ENCODE measurements around the gene SERBP1.
"Not testable (repeated sequence)": the region's sequence is repeated elsewhere in the genome, so short reads cannot be mapped to it uniquely, and the experiment has no call there.

The SERBP1 gene

DNA sequence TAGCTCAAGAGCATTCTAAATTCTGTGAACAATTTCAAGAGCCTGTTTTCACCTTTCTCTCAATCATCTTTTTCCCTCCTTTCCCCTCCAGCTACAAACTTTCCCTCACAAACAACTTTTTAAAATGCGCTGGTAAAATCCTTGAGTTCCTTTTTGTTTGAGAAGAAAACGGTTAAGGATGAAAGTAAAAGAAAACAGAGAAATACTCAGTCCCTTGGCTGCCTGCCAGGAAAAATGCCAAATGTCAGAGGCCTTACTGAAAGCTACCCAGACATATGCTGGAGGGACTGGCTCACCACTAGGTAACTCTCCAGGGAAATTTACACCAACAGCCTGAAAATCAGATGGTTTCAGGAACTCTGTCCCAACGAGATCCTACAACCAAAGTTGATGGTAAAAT lies 11.0 kb upstream of the SERBP1 start:
- DNase-seq (ENCODE audit: low read depth in 1 of 2, low spot score in 1 of 2), result no peak

DNA sequence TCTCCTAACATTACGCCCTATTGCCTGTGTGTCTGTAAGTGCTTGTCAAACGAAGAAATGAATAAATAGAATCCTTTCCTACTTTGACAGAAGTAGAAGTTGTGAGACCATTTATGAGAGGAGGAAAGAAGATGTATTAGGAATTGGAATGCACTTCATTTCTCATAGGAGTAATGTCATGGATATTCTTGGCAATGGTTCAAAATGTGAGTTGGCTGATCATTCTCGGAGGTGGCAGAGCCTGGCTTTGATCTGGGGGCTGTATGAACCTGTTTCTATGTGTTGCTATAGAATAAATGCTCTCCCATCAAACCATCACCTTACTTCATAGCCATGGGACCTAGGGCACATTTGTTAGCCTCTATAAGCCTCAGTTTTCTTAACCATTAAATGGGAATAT lies 10.1 kb upstream of the SERBP1 start:
- no peak for DNase-seq (ENCODE audit: low read depth in 1 of 2, low spot score in 1 of 2)

DNA sequence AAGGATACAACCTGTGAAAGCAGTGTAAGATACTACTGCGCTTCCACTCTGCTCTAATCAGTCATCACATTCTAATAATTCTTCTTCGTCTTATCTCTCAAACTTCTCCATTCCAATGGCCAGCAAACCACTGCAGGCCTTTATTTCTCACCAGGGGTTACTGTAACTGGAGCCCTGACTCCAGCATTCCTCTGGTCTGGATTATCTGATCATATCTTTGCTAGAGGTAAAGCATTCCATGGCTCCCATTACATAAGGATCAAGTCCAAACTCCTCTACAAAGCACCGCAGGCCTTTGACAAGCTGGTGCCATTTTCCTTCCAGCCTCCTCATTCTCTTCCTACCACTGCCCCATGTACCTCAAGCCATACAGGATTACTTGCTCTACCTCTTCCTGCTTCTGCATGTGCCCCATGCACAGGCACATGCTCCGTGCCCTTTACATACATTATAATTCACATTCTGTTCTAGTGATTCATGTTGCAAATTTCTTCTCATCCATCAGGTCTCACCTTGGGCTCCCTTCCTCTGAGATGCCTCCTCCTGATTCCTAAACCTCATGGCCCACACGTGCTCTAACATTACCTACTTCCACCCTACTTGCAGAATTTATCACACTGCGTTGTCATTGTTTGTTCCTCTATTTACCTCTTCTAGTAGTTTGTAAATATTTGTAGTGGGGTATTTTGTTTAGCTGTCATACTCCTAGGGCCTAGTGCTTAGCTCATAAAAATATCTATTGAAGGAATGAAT lies 9.3 kb upstream of the SERBP1 start:
- DNase-seq (ENCODE audit: low read depth in 1 of 2, low spot score in 1 of 2), result no peak

DNA sequence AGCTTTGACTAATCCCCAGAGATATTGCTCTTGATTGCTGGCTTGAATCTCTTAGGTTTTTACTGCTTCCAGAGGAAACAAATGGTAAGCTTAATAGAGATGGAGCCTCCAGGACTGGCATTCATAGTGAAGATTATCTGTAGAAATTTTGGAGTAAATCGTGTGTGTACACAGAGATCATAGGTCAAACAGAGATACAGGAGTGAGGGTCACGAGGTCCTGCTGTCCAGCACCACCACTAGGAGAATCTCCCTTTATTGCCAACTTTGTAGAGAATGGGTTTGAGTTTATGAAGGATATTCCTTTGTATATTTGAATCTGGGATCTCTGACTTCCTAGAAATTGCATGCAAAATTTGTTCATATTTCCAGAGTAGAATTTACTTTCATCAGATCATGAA lies 7.8 kb upstream of the SERBP1 start:
- no peak for DNase-seq (ENCODE audit: low read depth in 1 of 2, low spot score in 1 of 2)

DNA sequence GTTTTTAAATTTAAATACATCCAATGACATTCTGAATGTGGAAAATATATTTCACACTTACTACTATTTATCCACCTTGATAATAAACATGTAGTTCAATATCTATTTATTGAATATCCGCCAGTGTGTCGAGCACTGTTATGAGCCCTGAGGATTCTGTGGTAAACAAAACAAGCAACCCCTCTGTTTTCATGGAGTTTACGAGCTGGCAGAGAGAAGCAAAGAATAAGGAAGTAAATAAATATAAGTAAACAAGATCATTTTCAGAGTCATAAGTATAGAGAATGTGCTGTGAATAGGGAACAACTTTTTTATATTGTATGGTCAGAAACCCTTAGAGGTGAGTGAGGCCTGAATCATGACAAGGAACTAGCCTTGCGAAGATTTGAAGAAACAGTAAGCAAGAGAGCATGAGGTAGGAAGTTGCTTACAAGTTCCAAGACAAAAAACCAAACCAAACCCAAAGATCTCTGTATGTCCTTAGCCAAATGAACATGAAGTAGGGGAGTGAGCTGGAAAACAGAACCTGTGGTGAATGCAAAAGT lies 6.4 kb upstream of the SERBP1 start:
- DNase-seq (ENCODE audit: low read depth in 1 of 2, low spot score in 1 of 2), result no peak

DNA sequence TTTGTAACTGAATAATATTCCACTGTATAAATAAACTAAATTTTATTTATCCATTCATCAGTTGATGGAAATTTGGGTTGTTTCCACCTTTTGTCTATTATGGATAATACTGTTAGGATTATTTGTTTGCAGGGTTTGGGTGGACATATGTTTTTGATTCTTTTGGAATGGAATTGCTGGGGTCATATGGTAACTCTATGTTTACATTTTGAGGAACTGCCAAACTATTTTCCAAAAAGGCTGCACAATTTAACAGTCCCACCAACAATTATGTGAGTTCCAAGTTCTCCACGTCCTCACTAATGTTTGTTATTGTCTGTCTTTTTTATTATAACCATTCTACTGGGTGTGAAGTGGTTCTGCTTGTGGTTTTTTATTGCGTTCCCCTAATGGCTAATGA lies 4.3 kb upstream of the SERBP1 start:
- DNase-seq (ENCODE audit: low read depth in 1 of 2, low spot score in 1 of 2), result no peak

DNA sequence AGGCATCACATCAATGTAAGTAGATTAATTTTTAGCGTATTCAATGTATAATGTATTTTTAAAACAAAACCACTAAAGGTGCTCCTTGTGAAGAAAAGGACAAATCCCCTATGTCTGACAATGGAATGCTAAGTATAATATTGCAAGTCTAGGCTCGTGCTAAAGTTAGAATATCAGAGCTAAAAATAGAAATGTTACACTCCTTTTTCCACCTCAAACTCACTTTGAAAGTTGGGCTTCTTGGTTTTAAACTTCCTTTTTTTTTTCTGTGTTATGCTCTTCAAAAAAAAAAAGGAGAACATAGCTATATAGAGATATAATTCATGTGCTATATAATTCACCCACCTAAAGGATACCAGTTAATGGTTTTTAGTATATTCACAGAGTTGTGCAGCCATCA lies 3.6 kb upstream of the SERBP1 start:
- no peak for DNase-seq (ENCODE audit: low read depth in 1 of 2, low spot score in 1 of 2)

DNA sequence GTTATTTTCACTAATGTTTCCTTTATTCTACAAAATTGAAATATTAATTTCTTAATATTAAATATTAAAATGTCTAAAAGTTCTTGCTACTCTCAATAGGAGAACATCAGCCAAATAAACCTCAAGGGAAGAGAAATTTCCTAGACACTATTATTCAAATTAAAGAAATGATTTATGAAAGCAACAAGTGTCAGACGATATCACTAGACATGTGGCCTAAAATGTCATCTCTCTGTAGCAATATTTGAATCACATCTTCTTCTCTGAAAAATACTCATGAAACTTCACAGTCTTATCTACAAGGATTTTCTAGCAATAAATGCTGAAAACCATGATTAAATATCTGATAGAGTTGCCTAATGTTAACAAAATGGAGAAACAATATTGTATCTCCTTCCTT lies 2.5 kb upstream of the SERBP1 start:
- DNase-seq (ENCODE audit: low read depth in 1 of 2, low spot score in 1 of 2), result no peak

DNA sequence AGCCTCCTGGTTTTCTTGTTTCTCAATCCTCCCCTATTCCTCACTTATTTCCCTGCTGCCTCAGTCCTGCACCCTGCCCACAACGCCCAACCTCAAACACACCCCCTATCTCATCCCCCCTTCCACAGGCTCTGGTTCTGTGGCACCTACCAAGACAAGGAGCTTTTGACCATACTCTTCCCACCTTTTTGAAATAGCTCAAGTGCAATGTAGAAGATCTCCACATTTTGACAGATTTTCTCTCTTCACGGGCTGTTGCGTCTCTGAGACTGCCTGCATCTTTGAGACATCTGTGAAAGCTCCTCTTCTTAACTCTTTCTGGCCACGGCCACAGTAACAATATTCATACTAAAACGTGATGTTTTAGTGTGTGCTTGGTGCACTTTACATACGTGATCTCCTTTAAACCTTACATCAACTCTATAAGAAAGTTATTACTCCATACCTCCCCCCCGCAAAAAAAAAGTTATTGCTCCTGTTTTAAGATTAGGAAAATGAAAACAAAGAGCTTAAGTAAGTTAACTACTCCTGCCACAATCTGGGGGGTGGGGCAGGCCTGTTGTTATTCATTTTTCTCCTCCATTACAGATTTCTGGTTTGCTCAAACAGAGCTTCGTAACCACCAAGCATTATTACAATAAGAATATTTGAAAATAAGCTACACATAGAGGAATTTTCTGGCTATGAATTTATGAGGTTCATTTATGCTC lies 1.8 kb upstream of the SERBP1 start:
- no peak for DNase-seq (ENCODE audit: low read depth in 1 of 2, low spot score in 1 of 2)

DNA sequence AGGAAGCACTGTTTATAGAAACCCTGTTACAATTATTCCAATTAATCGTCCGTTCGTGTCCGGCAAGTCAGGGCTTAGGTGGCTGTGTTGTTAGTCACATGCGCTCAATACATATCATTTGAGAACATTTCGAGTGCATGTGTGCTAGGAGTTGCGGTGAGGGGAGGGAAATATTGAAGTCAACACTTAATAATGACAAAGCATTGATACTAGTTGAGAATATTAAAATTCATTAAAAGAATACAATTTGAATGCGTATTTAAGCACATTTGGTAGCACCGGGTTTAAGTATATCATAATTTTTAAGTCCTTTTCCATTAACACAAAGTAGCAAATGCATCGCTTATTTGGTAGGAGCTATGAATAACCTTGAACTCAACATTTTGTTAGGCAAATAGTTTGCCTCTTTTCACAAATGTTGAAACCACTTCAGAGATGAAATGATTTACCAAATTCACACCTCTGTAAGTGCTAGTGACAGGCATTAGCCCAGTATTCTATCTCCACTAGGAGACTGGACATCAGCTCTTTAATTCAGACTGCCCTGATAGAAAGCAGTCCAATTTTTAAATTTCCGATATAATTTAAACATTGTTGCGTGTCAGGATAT lies 1.1 kb upstream of the SERBP1 start:
- no peak for DNase-seq (ENCODE audit: low read depth in 1 of 2, low spot score in 1 of 2)

DNA sequence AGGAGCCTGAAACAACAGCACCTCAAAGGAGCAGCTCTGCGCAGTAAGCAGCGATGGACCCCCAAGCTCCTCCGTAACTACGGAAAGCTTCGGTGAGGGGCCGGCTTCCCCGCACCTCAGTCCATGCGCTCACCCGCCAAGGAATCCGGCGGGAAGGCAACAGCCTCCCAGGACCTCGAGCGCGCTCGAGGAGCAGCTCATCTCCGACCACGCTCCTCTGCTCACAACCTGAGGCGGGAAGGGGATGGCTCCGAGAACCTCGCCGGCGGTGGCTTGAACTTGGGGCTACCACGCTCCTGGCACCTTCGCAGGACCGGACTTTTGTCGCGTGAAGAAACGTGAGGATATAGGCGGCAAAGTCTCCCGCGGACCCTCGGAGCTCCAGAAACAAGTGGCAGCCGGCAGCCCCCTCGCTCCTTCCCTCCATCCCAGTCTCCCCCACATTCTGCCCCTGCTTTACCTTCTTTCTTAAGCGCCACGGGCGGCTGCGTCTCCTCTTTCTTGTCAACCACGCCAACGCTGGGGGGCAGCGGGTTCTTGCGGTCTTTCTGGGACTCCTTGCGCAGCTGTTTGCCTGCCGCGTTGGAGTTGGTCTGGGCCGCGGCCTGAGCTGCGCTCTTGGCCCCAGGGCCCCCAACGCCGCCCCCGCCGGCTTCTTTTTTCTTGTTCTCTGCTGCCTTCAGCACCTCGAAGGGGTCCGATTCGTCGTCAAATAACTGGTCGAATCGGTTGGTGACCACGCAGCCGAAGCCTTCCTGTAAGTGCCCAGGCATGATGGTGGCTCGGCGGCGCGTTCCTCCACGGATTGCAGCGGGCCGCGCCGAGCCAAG lies 459 bp downstream of the SERBP1 start:
- DNase-seq (ENCODE audit: low read depth in 1 of 2, low spot score in 1 of 2), result peak; percentile 10 to 30

DNA sequence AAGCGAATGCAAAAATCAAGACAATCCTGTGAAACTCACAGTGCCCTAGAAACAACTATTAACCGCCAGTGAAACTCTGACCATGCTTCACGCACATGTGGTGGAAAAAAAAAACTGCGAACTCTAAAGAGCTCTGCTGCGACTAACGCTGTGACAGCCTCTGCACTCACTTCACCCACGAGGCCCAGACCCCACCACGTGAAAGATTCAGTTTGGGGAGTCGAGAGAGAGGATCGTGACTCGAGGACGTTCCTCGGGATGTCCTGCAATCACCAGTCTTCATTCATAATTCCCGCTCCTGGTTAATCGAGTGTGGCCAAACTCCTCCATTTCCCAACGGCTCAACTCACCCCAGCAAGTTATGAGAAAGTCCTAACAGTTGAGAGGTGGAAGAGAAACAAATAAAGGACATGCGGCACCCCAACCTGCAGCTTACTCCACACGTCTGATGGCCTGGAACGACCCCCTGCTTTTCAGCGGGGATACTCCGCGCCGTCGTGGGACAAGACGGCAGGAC lies 1.1 kb downstream of the SERBP1 start:
- DNase-seq (ENCODE audit: low read depth in 1 of 2, low spot score in 1 of 2), result peak in 1 of 2 donors; percentile 27

DNA sequence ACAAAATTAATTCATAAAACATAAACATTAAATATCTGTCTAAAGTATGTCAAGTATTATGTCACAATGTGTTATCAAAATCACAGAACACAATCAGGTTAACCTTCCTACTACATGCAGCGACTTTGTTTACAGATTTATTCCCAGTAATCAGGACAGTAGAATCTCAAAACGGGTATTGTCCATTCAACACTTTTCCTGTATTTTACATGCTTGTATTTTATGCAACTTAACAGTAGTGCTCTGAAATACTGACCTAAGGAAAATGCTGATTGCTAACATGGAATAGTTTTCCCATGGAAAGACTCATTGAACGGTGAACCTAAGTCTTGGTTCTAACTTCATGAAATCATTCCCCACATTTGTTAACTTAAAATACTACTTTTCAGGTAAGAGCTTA lies 2.3 kb downstream of the SERBP1 start:
- no peak for DNase-seq (ENCODE audit: low read depth in 1 of 2, low spot score in 1 of 2)

DNA sequence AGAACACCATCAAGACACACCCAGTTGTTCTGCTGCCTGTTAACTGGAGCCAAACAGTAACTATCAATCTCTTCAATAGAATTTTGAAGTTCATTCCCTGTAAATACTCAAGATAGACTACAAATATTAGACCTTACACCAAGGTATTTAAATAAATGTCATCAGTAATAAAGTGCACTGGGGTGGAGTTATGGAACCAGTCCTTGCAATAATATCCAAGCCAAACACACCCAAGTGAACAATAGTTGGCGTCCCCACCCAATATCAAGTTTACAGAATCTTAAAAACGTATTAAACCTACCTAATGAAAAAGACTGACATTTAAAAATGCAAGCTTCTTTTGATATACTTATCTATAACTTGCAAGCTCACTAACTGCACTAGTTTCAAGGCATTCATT lies 2.7 kb downstream of the SERBP1 start:
- DNase-seq (ENCODE audit: low read depth in 1 of 2, low spot score in 1 of 2), result no peak

DNA sequence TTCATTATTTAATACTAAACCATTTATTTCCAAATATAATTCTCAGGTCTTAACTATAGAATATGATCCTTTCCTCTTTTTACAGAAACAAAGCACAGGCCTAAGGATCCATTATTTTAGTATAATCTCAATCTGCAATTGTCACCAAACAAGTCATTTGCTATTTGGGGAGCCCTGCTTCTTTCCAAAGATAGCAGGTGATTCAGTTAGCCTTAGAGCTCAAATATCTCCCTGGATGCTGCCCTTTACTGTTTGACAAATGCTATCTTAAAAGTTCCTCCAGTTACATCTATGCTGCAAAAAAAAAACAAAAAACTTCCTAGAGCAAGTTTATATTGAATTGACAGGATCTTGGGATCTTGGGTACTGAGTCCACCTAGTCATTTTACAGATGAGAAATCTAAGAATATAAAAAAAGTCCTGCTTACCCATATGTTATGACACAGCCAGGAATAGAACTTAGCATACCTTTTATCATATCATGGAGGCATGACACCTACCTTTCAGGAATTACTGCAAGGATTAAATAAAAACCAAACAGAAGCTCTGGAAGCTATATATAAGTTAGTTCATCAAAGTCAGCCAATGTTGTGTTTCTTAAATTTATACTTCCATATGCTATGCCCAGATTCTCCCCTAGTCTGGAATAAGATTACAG lies 9.2 kb downstream of the SERBP1 start:
- no peak for DNase-seq (ENCODE audit: low read depth in 1 of 2, low spot score in 1 of 2)

DNA sequence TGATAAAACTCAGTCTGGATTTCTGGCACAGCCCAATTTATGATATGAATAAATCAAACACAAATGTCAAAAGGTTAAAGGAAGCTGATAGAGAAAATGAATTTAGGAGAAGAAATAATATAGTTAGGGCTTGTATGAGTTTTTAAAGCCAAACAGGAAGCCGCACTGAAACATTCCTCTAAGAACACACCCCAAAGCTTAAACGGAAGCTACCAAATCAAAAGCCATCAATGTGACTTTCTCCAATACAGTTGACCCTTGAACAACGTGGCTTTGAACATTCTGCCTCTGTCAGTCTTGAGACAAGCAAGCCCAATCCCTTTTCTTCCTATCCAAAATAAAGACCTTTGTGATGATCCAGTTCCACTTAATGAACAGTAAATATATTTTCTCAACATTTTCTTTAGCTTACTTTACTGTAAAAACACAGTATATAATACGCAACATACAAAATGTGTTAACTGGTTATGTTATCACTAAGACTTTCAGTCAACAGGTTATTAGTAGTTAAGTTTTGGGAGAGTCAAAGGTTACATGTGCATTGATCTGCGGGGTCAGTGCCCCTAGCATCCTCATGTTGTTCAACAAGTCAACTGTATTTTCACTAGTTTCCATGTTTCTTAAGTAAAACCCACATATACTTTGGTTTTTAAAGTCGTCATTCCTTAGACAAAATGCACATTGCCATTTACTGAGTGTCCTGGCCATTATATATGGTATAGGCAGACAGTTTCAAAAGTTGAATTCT lies 11.2 kb downstream of the SERBP1 start:
- DNase-seq (ENCODE audit: low read depth in 1 of 2, low spot score in 1 of 2), result no peak

DNA sequence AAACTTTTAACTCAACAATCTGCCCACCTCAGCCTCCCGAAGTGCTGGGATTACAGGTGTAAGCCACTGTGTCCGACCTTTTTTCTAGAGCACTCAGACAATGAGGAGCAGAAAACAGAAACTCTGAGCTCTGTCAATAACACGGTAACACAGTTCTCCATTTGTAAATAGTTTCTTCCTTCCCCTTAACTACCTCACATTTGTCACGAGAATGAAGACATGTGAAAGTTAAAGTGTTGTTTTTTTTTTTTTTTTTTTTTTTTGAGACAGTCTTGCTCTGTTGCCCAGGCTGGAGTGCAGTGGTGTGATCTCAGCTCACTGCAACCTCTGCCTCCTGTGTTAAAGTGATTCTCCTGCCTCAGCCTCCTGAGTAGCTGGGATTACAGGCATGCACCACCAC lies 12.5 kb downstream of the SERBP1 start:
- not testable (repeated sequence) for DNase-seq (ENCODE audit: low read depth in 1 of 2, low spot score in 1 of 2)

DNA sequence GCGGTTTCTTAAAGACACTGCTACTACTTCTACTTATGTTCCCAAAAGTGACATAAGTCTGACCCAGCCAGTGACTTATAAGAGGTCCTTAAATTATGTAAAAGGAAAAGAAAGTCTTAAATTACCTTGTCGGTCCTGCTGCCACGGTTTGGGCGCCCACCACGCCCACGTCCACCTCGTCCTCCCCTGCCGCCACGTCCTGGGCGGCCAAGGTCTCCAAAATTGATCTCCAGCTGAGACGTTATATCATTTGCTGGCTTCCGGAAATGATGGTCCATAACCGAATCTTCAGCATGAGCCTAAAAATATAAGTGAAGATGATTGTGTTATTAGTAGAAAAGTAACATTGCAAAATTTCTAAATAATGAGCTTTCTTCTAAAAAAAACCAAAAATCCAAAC lies 15.2 kb downstream of the SERBP1 start:
- no peak for DNase-seq (ENCODE audit: low read depth in 1 of 2, low spot score in 1 of 2)

DNA sequence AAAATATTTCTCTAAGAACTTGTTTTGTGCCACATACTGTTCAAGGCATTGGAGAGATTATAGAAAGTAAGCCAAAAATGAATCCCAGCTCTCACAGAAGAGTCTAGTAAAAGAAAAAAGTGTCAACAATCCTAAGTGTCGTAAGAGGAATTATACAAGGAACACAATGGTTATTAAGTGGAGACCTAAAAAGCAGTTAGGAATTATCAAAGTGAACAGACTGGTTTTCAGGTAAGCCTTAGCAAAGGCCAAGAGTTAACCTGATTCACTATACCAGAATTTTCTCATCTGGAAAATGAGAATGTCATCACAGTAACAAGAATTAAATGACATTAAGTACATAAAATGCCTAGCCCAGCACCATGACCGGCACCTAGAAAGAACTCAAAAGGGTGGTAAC lies 15.6 kb downstream of the SERBP1 start:
- no peak for DNase-seq (ENCODE audit: low read depth in 1 of 2, low spot score in 1 of 2)

DNA sequence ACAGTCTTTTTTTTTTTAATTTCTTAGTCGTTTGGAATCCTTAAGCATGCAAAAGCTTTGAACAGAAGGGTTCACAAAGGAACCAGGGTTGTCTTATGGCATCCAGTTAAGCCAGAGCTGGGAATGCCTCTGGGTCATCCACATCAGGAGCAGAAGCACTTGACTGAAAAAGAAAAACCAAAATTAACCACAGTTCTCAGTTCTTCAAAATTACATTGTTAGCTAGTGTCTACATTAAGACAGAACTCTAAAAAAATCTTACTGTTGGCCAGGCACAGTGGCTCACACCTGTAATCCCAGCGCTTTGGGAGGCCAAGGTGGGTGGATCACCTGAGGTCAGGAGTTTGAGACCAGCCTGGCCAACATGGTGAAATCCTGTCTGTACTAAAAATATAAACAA lies 17.1 kb downstream of the SERBP1 start:
- not testable (repeated sequence) for DNase-seq (ENCODE audit: low read depth in 1 of 2, low spot score in 1 of 2)

Measured in stimulated activated CD4-positive, alpha-beta T cell treated with anti-CD3 and anti-CD28 coated beads, Interleukin-15, amount 100 ng/mL, for 1 hour (primary cell).